22Rv1 (cell line): Measurements from ENCODE around the gene SDHD.

Experiments used
- ZFX ChIP-seq: fragments of 450-650 bp; IDR thresholded peaks from 2 replicates; pipeline ENCODE4 v1.6.1; 2017; ENCODE audit warnings: antibody characterized with exemption, borderline replicate concordance
- TF ChIP-seq, protein P1 (sequence below): fragments of 450-650 bp; IDR thresholded peaks from 2 replicates; pipeline ENCODE4 v1.5.1; 2017; ENCODE audit warnings: mild to moderate bottlenecking

DNA sequence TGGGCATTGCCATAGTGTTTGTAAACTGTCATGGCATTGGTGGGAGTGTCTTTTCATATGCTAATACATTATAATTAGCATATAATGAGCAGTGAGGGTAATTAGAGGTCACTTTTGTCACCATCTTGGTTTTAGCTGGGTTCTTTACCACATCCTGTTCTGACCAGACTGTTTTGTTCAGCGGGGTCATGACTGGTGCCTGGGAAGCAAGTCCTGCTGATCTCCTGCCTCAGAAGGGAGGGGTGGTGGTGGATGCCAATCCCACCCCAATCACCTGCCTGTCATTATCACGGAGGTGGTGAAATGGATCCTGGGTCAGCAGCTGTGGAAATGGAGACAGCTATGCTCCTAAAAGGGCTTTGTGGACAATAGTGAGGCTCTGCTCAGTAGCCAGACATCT, 46.1 kb downstream of the SDHD start:
- TF ChIP-seq, protein P1, sequence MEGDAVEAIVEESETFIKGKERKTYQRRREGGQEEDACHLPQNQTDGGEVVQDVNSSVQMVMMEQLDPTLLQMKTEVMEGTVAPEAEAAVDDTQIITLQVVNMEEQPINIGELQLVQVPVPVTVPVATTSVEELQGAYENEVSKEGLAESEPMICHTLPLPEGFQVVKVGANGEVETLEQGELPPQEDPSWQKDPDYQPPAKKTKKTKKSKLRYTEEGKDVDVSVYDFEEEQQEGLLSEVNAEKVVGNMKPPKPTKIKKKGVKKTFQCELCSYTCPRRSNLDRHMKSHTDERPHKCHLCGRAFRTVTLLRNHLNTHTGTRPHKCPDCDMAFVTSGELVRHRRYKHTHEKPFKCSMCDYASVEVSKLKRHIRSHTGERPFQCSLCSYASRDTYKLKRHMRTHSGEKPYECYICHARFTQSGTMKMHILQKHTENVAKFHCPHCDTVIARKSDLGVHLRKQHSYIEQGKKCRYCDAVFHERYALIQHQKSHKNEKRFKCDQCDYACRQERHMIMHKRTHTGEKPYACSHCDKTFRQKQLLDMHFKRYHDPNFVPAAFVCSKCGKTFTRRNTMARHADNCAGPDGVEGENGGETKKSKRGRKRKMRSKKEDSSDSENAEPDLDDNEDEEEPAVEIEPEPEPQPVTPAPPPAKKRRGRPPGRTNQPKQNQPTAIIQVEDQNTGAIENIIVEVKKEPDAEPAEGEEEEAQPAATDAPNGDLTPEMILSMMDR: no peak
- no peak for TF ChIP-seq ZFX
